Stimulated activated naive B cell treated with anti-CD40 and anti-IgM and Interleukin-4, amounts not matched to agents 10 μg/mL and 1 μg/mL and 100 μg/mL, for 72 hours (primary cell): ENCODE data around the gene DDRGK1.

Experiments
- ATAC-seq, 2 donors: fragments of 150-1000 bp; cut with Tn5 transposase; replicated peaks; 2 replicates each; pipeline ENCODE4 v1.10.0; 2021; ENCODE audit warnings: moderate library complexity in 1 of 2
- DNase-seq: peaks from one replicate; pipeline ENCODE4 v3.0.0; 2021
- H3K27ac Mint-ChIP-seq: one replicate; pipeline ENCODE4 v1.8.0; 2022; ENCODE audit warnings: mild to moderate bottlenecking, mixed read lengths
- H3K27me3 Mint-ChIP-seq, 2 donors: one replicate each; pipeline ENCODE4 v1.8.0; 2022; ENCODE audit warnings: mixed read lengths in 2 of 2
- H3K36me3 Mint-ChIP-seq, 2 donors: one replicate each; pipeline ENCODE4 v1.8.0; 2022; ENCODE audit warnings: mixed read lengths in 2 of 2, mild to moderate bottlenecking in 1 of 2
- H3K4me1 Mint-ChIP-seq, 2 donors: one replicate each; pipeline ENCODE4 v1.8.0; 2022; ENCODE audit warnings: mixed read lengths in 2 of 2, mild to moderate bottlenecking in 1 of 2
- H3K4me3 Mint-ChIP-seq, 2 donors: one replicate each; pipeline ENCODE4 v1.8.0; 2022; ENCODE audit warnings: mild to moderate bottlenecking in 2 of 2, mixed read lengths in 2 of 2, moderate library complexity in 1 of 2
- H3K9me3 Mint-ChIP-seq, 2 donors: one replicate each; pipeline ENCODE4 v1.8.0; 2022; ENCODE audit warnings: mixed read lengths in 2 of 2, mild to moderate bottlenecking in 1 of 2

Gene DDRGK1

DNA sequence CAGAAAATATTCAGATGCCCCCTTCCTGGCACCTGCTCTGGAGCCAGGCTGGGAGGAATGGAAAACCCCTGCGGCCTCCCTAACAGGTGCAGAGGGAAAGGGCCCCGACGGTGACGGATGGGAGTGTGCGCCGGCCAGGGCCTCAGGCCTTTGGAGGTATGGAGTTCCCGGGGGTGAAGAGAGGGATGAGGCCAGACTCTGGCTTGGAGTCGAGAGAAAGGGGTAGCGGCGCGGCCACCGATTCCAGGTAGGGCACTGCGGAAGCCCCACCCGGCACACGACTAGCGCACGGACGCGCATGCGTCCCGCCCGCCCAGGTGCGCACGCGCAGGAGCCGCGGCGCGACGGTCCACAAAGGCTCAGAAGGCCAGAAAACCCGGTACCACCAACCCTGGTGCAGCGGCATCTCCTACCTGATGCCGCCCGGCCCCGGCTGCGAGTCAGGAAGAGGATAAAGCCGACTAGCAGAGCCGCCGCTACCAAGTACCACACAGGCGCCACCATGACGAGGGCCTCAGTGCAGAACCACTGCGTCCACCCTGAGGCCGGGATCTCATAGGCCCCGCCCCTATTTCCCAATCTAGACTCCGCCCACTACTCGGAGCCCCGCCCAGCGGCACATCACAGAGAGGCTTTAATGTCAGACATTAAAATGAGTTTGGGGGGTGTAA lies at the start of gene DDRGK1:
TSS of gene DDRGK1 (minus strand) at position 559 of the 671 bp plus-strand sequence. CDS start at position 504, 55 bp downstream.
- peak within 1 kb of the TSS; percentile 95 to 98 for H3K4me3 Mint-ChIP-seq
- peak within 1 kb of the TSS; percentile 98 for H3K27ac Mint-ChIP-seq
- peaks cover 0 to 1% of the 10 kb centered on the region in 2 donors for H3K9me3 Mint-ChIP-seq
- DNase-seq (peak; percentile 87), ATAC-seq (peak; percentile 84 to 91)
- H3K4me1 Mint-ChIP-seq = peaks cover 23 to 41% of the 10 kb centered on the region in 2 donors
- H3K36me3 Mint-ChIP-seq = peaks cover 24 to 32% of the 10 kb centered on the region in 2 donors
- no peaks in the 10 kb centered on the region for H3K27me3 Mint-ChIP-seq

DNA sequence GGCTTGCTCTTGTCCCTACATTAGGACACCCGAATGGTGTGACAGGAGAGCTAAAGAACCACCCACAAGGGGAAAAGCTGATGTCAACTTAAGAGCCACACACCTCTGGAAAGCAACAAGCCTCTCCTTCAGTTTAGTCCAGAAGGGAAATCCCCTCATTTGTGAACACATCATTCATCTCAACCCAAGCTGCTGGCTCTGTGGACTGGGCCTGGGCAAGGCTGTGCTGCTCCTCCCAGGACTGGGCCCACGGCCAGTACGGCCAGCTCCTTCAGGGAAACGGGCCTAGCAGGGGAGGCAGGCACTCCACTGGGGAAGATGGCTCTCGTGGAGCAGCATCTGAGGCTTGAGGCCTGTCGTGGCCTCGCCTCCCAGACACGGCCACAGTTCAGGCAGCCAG lies 47.3 kb upstream of the DDRGK1 start:
- Mint-ChIP-seq H3K27ac (no peak overlapping the region), H3K9me3 (no peaks in the 10 kb centered on the region), H3K4me1 (peaks cover 4 to 7% of the 10 kb centered on the region in 2 donors), H3K27me3 (peaks cover 26 to 32% of the 10 kb centered on the region in 2 donors), H3K4me3 (no peak overlapping the region), H3K36me3 (peaks cover 15 to 19% of the 10 kb centered on the region in 2 donors)
- DNase-seq (no peak), ATAC-seq (peak; percentile 65 to 71)

DNA sequence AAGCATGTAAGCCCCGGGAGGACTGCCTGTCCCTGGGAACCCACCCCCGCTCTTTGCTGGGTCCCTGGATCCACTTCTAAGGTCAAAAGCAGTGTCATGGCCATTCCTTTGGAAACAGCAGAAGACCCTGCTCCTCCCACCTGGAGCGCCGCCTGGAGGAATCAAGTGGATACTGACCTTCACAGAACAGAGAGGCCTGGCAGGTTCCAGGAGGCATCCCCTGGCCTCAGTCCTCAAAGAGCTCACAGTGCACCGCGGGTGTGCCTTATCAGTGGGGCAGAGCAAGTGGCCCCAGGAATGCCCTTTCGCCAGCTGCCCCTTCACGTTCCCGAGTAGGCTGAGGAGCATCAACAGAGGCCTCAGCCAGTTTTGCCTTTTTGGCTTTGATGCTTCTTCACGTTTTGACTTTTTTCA lies 45.6 kb upstream of the DDRGK1 start:
- Mint-ChIP-seq H3K27me3 (peaks cover 32 to 40% of the 10 kb centered on the region in 2 donors), H3K4me1 (peaks cover 4 to 7% of the 10 kb centered on the region in 2 donors)
- DNase-seq = no peak

DNA sequence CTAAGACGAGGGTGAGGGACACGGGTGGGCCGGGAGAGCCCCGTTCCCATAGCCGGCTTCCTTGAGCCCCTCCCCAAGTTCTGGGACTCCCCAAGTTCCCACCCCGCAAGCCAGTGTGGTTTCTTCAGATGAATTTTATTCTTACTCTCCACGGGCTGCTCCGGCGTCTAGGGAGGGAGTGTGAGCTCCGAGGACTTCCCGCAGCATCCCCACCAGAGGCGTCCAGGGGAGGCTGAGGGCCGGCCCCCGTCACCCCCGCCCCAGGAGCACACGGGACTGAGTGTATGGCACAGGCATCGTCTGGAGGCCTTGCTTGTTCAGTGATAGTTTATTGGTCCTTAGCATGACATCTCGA lies 44.5 kb upstream of the DDRGK1 start:
- ATAC-seq = peak; percentile 14 to 17
- H3K4me1 Mint-ChIP-seq = peaks cover 4 to 7% of the 10 kb centered on the region in 2 donors
- no peak for DNase-seq
- peak overlapping the region; percentile 75 to 79 for H3K4me3 Mint-ChIP-seq
- H3K27ac Mint-ChIP-seq = no peak overlapping the region
- peaks cover 7 to 8% of the 10 kb centered on the region in 2 donors for H3K36me3 Mint-ChIP-seq
- H3K27me3 Mint-ChIP-seq = peaks cover 36 to 51% of the 10 kb centered on the region in 2 donors
- H3K9me3 Mint-ChIP-seq = no peaks in the 10 kb centered on the region

More for the DNA sequence above, 45.6 kb upstream of the DDRGK1 start:
- Mint-ChIP-seq H3K9me3 (no peaks in the 10 kb centered on the region), H3K36me3 (peaks cover 10 to 12% of the 10 kb centered on the region in 2 donors), H3K4me3 (no peak overlapping the region), H3K27ac (no peak overlapping the region)
- no peak for ATAC-seq

DNA sequence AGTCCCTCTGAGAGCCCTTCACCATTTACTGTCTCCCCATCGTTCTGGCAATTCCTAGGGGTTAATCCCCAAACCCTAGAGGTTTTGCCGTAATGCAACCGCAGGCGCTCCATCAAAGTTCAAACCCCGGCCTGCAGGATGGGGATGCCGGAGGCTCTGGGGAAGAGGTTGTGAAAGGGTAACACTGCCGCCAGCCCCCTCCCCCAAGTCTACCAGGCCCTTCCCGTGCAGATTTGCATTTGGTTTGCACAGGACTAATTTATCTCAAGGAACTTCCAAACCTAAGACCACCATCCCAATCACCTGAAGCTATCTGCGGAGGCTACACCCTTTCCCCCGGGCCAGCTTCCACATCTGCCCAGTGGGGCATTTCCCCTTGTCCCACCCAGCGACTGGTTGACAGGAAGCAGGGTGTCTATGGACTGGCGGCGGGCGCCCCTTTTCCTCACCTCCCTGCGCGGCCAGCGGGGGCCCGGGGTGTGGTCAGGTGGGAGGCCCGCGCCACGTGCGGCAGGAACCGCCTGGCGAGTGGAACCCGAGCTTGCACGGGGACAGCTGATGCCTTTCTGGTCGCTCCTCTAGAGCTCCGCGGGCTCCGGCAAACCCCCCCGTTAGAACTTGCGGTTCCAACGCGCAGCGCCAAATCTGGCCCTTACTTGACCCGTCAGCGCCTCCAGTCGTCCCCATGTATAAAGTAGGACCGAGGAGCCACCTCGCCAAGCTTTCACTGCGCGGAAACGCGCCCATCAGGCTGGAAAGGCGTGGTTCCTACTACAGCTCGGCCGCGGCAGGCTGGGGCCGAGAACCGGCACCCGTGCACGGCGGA lies 43.9 kb upstream of the DDRGK1 start:
- Mint-ChIP-seq H3K27me3 (peaks cover 42 to 57% of the 10 kb centered on the region in 2 donors), H3K36me3 (peaks cover 7 to 8% of the 10 kb centered on the region in 2 donors), H3K4me3 (peak overlapping the region; percentile 75 to 79), H3K9me3 (no peaks in the 10 kb centered on the region), H3K27ac (no peak overlapping the region), H3K4me1 (peaks cover 4 to 7% of the 10 kb centered on the region in 2 donors)
- no peak for DNase-seq
- ATAC-seq = peak; percentile 67 to 71

DNA sequence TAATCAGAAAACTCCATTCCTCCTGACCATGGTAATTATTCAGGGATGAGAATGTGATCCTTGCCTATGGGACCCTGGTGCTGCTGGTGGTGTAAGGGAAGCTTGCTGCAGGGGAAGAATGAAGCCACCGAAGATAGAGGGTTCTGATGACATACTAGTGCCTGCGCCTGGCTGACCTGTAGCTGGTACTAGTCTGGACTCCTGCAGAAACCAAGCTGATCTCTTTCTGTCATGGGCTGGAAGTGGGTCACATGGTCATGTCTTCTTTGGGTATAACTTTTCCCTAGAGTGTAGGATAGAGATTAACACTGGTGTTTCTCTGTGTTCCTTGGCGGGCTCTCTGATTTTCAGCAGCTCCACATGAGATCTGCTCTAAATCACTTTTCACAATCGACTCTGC lies 43.2 kb upstream of the DDRGK1 start:
- H3K27me3 Mint-ChIP-seq = peaks cover 42 to 59% of the 10 kb centered on the region in 2 donors
- H3K4me3 Mint-ChIP-seq = no peak overlapping the region
- peak overlapping the region; percentile 2 for H3K27ac Mint-ChIP-seq
- DNase-seq = no peak
- ATAC-seq = no peak
- peaks cover 6 to 8% of the 10 kb centered on the region in 2 donors for H3K36me3 Mint-ChIP-seq
- peaks cover 4 to 7% of the 10 kb centered on the region in 2 donors for H3K4me1 Mint-ChIP-seq
- H3K9me3 Mint-ChIP-seq = no peaks in the 10 kb centered on the region

DNA sequence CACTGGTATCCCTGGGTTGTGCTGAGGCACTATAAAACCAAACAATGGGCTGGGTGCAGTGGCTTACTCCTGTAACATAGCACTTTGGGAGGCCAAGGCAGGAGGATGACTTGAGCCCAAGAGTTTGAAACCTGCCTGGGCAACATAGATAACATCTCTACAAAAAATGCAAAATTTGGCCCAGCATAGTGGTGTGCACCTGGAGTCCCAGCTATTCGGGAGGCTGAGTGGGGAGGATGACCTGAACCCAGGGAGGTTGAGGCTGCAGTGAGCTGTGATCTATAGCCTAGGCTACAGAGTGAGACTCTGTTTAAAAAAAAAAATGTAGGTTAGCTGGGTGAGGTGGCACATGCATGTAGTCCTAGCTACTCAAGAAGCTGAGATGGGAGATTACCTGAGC lies 42.2 kb upstream of the DDRGK1 start:
- Mint-ChIP-seq H3K4me3 (no peak overlapping the region), H3K27me3 (peaks cover 49 to 68% of the 10 kb centered on the region in 2 donors), H3K4me1 (peaks cover 4 to 7% of the 10 kb centered on the region in 2 donors)

DNA sequence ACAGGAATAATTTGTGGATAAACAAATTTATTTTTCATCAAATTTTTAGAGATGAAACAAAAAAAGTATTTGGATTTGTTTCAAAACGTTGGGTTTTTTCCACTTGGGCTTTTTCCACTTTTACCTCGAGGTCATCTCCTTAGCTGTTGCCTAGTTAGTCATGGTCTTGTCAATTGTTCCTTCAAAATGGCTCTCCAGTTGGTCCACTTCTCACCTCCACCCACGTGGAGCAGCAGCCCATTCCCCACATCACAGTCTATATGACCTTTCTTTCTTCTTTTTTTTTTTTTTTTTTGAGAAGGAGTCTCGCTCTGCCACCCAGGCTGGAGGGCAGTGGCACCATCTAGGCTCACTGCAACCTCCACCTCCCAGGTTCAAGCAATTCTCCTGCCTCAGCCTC lies 41.2 kb upstream of the DDRGK1 start:
- Mint-ChIP-seq H3K27ac (no peak overlapping the region), H3K4me3 (no peak overlapping the region), H3K9me3 (no peaks in the 10 kb centered on the region), H3K36me3 (peaks cover 0 to 2% of the 10 kb centered on the region in 2 donors), H3K4me1 (peaks cover 4 to 13% of the 10 kb centered on the region in 2 donors), H3K27me3 (peaks cover 51 to 76% of the 10 kb centered on the region in 2 donors)
- DNase-seq = no peak
- ATAC-seq = no peak

More for the DNA sequence above, 42.2 kb upstream of the DDRGK1 start:
- peaks cover 0 to 2% of the 10 kb centered on the region in 2 donors for H3K36me3 Mint-ChIP-seq
- H3K27ac Mint-ChIP-seq = no peak overlapping the region
- DNase-seq (no peak), ATAC-seq (no peak)
- no peaks in the 10 kb centered on the region for H3K9me3 Mint-ChIP-seq

DNA sequence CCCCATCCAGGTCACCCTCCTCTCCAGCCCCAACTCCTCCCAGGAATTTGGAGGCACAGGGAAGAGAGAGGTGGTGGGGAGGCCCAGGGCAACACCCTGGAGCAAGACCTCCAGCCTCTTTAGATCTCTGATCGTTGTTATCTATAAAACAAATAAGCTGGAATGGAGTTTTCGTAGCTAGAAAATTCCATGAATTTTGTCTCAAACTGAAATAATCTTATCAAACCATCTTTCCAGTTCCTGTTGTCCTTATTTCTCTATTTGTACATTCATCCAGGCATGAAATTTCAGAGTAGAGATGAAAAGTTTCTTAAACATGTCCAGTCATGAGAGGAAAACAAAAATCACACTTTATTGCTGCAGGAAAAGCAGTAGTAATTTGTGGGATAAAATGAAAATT lies 40.7 kb upstream of the DDRGK1 start:
- Mint-ChIP-seq H3K36me3 (no peaks in the 10 kb centered on the region), H3K27ac (no peak overlapping the region), H3K4me1 (peaks cover 4 to 15% of the 10 kb centered on the region in 2 donors), H3K4me3 (no peak overlapping the region), H3K9me3 (no peaks in the 10 kb centered on the region), H3K27me3 (peaks cover 48 to 77% of the 10 kb centered on the region in 2 donors)
- ATAC-seq (no peak), DNase-seq (no peak)

DNA sequence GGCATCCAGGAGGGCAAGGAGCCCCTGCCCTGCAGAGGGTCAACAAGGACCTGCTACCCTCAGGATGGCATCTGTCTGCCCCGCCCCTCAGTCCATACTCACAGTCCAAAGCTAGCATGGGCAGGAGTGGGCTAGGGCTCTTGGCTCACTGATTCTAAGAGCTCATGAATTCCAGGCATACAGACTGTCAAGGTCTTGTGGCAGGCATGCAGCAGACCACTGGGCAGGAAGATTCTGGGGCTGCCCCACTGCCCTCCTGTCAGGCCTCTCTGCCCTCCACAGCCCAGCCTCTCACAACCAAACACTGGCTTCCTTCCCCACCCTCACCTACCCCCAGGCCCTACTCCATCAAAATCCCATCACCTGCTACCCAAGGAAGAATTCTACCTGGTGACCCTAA lies 40.1 kb upstream of the DDRGK1 start:
- Mint-ChIP-seq H3K27me3 (peaks cover 48 to 77% of the 10 kb centered on the region in 2 donors), H3K4me3 (no peak overlapping the region), H3K36me3 (no peaks in the 10 kb centered on the region), H3K27ac (no peak overlapping the region), H3K4me1 (peaks cover 9 to 20% of the 10 kb centered on the region in 2 donors), H3K9me3 (no peaks in the 10 kb centered on the region)
- ATAC-seq = no peak
- DNase-seq = no peak

DNA sequence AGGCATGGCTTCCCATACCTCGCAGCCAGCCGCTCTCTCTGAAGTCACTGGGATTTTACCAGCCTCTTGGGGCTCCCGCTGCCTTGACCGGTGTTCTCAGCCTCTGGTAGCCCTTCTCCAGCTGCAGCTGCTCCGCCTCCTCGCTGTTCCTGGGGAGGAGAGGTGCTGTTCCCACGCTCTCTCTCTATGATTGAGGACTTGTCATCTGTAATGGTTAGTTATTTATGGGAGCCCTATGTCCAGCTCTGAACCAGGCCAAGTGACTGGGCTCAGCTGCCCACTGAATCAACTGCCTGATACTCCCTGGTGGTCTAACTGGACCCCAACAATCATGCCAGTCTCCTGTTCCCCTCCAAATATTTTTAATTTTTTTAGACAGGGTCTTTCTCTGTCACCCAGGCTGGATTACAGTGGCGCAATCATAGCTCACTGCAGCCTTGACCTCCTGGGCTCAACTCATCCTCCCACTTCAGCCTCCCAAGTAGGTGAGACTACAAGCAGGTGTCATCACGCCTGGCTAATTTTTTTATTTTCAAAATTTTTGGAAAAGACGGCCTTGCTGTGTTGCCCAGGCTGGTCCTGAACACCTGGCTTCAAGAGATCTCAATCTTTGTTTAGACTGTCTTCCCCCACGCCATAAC lies 39.4 kb upstream of the DDRGK1 start:
- H3K4me3 Mint-ChIP-seq = no peak overlapping the region
- no peak for ATAC-seq
- no peaks in the 10 kb centered on the region for H3K9me3 Mint-ChIP-seq
- peaks cover 11 to 19% of the 10 kb centered on the region in 2 donors for H3K4me1 Mint-ChIP-seq
- peaks cover 50 to 74% of the 10 kb centered on the region in 2 donors for H3K27me3 Mint-ChIP-seq
- H3K27ac Mint-ChIP-seq = no peak overlapping the region
- DNase-seq = no peak
- no peaks in the 10 kb centered on the region for H3K36me3 Mint-ChIP-seq

DNA sequence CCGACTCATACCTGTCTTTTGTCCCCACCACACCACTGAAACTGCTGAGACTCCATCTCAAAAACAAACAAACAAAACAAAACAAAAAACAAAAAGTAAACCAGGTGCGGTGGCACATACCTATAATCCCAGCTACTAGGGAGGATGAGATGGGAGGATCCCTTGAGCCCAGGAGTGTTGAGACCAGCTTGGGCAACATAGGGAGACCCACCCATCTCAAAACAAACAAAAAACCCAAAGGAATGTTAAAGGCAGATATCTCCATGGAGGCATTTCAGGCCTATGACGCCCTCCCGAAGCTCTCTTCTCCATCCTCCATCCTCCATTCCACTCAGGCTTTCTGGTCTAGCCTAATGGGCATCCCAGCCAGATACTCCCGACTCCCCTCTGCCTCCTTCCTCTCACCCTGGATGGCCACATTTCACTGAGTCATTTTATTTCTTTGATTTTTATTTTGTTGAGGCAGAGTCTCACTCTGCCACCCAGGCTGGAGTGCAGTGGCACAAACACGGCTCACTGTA lies 37.8 kb upstream of the DDRGK1 start:
- ATAC-seq (no peak), DNase-seq (no peak)
- H3K27ac Mint-ChIP-seq = no peak overlapping the region
- H3K9me3 Mint-ChIP-seq = no peaks in the 10 kb centered on the region
- peaks cover 48 to 73% of the 10 kb centered on the region in 2 donors for H3K27me3 Mint-ChIP-seq
- peaks cover 8 to 22% of the 10 kb centered on the region in 2 donors for H3K4me1 Mint-ChIP-seq
- H3K36me3 Mint-ChIP-seq = no peaks in the 10 kb centered on the region
- H3K4me3 Mint-ChIP-seq = no peak overlapping the region

DNA sequence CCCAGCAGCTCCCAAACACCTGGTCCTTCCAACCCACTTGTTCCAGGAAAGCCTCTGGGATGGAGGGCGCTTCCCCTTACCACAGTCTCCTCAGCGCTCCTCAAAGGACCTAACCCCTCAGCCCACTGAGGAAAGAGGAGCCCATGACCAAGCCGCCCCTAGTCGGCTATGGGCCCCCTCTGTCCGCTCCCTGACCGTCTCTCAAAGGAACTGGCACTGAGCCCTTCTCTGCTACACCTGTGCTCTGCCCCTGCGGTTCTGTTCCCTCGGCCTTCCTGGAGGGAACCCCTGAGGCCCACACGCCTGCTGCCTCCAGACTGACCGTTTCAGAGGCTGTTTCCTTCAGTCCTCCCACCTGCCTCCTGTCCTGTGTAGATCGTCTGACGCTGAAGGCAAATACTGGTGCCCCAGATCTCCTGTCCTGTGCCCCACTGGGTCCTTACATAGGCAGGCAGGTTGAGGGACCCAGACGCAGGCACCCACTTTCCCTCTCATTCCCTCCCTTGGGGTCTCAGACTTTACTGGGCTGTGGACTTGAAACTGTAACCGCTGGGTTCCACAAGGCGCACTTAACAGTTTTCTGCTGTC lies 36.4 kb upstream of the DDRGK1 start:
- H3K27ac Mint-ChIP-seq = no peak overlapping the region
- ATAC-seq (no peak), DNase-seq (no peak)
- H3K4me3 Mint-ChIP-seq = no peak overlapping the region
- peaks cover 57 to 79% of the 10 kb centered on the region in 2 donors for H3K27me3 Mint-ChIP-seq
- no peaks in the 10 kb centered on the region for H3K36me3 Mint-ChIP-seq
- peaks cover 8 to 22% of the 10 kb centered on the region in 2 donors for H3K4me1 Mint-ChIP-seq
- no peaks in the 10 kb centered on the region for H3K9me3 Mint-ChIP-seq
